ENCODE results near the gene PAX9. TPM values are rescaled to one million over a fixed set of nuclear protein-coding genes. Genes with fewer than 3 reads are reported as not detected.

The PAX9 gene
- total and polyA plus RNA-seq, 7 donors: 0.13 to 1.4 (median 0.47) TPM

DNA sequence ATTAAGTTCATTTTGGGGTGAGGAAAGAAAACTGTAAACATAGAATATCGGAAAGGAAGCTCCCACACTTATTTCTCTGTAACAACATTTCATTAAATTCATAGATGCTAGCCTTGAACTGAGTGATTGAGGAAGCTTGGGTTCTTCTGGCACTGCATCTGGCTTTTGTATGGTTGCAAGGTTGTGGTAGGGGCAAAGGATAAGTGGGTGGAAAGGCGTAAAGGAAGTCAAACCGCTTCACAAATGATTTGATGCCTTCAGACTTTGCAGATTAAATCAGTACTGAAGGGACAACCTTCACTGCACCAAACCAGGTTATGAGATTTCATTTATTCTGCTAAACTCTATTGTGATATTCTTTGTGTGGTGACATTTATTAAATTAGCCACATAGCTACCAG, 28.1 kb upstream of the PAX9 start:
- ATAC-seq: no peak
- H3K36me3 ChIP-seq (ENCODE audit: insufficient read depth in 1 of 2, low read depth in 1 of 2): no peaks in the 10 kb centered on the region
- no peaks in the 10 kb centered on the region for H3K9me3 ChIP-seq
- TF ChIP-seq, protein P1, sequence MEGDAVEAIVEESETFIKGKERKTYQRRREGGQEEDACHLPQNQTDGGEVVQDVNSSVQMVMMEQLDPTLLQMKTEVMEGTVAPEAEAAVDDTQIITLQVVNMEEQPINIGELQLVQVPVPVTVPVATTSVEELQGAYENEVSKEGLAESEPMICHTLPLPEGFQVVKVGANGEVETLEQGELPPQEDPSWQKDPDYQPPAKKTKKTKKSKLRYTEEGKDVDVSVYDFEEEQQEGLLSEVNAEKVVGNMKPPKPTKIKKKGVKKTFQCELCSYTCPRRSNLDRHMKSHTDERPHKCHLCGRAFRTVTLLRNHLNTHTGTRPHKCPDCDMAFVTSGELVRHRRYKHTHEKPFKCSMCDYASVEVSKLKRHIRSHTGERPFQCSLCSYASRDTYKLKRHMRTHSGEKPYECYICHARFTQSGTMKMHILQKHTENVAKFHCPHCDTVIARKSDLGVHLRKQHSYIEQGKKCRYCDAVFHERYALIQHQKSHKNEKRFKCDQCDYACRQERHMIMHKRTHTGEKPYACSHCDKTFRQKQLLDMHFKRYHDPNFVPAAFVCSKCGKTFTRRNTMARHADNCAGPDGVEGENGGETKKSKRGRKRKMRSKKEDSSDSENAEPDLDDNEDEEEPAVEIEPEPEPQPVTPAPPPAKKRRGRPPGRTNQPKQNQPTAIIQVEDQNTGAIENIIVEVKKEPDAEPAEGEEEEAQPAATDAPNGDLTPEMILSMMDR (IDR thresholded peaks at IDR 0.05): no peak
- no peaks in the 10 kb centered on the region for H3K4me1 ChIP-seq
- peaks cover 0 to 16% (median 8%) of the 10 kb centered on the region in 3 donors for H3K27me3 ChIP-seq (ENCODE audit: insufficient read depth in 3 of 3, low read length in 2 of 3)
- no peak overlapping the region for H3K4me3 ChIP-seq
- 81 to 85% (median 84%) methylated on average over 3 of the region's 3 CpGs for WGBS, 3 donors
- H3K27ac ChIP-seq: no peak overlapping the region
- no peak for DNase-seq
- intact Hi-C loops (cut with DNase I): no loop called here

DNA sequence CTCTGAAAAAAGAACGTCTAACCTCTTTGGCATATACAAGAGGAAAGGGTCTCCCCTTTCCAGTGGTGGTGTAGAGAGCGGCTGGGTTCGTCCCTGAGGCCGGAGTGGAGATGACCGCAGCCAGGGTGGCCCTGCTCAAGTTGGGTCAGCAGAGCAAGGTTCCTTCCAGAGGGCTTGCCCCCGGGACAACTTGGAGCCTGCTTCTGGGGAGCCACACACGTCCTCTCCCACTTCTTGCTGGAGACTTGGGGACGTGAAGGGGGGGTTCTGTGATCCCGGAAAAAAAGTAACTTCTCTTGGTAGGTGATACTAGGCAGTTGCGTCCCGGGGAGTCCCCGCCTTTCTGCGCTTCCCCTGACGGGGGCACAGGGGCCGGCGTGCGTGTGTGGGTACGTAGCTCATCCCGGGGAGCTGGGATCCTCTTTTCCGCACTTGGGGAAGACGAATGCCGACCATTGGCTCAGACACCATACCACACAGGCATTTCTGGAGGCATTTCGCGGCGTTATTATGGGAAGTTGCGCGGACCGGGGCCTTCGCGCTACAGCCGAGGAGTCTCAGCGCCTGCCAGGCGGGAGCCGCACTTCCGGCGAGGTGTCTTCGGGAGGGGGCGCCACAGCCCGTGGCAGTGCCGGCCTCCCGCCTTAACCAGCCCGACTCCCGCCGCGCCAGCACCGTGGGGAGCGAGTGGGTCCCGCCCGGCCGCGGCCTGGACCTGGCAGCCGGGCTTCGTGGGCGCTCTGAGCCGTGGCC, 14.8 kb upstream of the PAX9 start:
- Histone ChIP-seq H3K27ac (no peak overlapping the region), H3K9me3 (no peaks in the 10 kb centered on the region), H3K27me3 (ENCODE audit: insufficient read depth in 3 of 3, low read length in 2 of 3) (peaks cover 4 to 83% (median 25%) of the 10 kb centered on the region in 3 donors), H3K36me3 (ENCODE audit: insufficient read depth in 1 of 2, low read depth in 1 of 2) (no peaks in the 10 kb centered on the region), H3K4me3 (peak overlapping the region; percentile 59), H3K4me1 (peaks cover 17% of the 10 kb centered on the region)
- WGBS, 3 donors: 4 to 5% (median 4%) methylated on average over 52 to 55 of the region's 55 CpGs
- DNase-seq: peak in 1 of 2 donors; percentile 70
- peak; percentile 55 to 79 (median 70) for ATAC-seq
- TF ChIP-seq, protein P1 (IDR thresholded peaks at IDR 0.05): no peak
- intact Hi-C loops (cut with DNase I): loop anchor here in 1 of 2 donors (5.0 kb wide), 2 partner anchors 295 to 505 kb away; no protein-coding TSS in a partner anchor

DNA sequence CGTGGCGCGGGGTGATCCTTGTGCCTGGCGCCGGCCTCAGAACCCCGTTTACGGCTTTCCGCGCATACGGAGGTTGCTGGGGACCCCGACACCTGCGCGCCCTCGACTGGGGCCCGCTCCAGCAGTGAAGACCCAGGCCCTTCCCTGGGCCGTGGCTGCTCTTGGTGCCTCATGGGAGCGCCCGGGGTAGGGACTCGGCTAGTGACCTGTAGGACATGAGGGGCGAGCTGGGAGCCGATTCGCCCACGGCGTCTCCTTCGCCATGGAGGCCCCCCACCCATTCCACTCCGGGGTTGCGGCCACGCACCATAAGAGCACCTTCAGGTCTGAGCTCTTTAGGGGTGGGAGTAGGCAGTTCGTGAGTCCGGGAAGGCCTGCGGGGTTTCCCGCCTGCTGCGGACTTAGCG, 14.2 kb upstream of the PAX9 start:
- WGBS, 3 donors: 1 to 2% (median 2%) methylated on average over 25 to 34 of the region's 34 CpGs
- Histone ChIP-seq H3K36me3 (ENCODE audit: insufficient read depth in 1 of 2, low read depth in 1 of 2) (no peaks in the 10 kb centered on the region), H3K4me3 (peak overlapping the region; percentile 59), H3K27ac (no peak overlapping the region), H3K9me3 (no peaks in the 10 kb centered on the region), H3K27me3 (ENCODE audit: insufficient read depth in 3 of 3, low read length in 2 of 3) (peaks cover 4 to 84% (median 25%) of the 10 kb centered on the region in 3 donors), H3K4me1 (peaks cover 17% of the 10 kb centered on the region)
- TF ChIP-seq, protein P1 (IDR thresholded peaks at IDR 0.05): no peak
- ATAC-seq: peak in 1 of 4 donors; percentile 45
- intact Hi-C loops (cut with DNase I): loop anchor here in 1 of 2 donors (5.0 kb wide), 2 partner anchors 295 to 505 kb away; no protein-coding TSS in a partner anchor
- no peak for DNase-seq

- intact Hi-C loops (cut with DNase I): loop anchor here in 1 of 2 donors (5.0 kb wide), 2 partner anchors 294 to 504 kb away; no protein-coding TSS in a partner anchor
- H3K36me3 ChIP-seq (ENCODE audit: insufficient read depth in 1 of 2, low read depth in 1 of 2): no peaks in the 10 kb centered on the region
- no peak overlapping the region for H3K27ac ChIP-seq
- TF ChIP-seq, protein P1 (IDR thresholded peaks at IDR 0.05): peak; percentile 47
- DNase-seq (peak in 1 of 2 donors; percentile 66), ATAC-seq (peak; percentile 55 to 86 (median 71))
- 3 to 4% (median 4%) methylated on average over 61 to 62 of the region's 62 CpGs for WGBS, 3 donors
- H3K4me3 ChIP-seq: peak overlapping the region; percentile 59
- peaks cover 7 to 91% (median 28%) of the 10 kb centered on the region in 3 donors for H3K27me3 ChIP-seq (ENCODE audit: insufficient read depth in 3 of 3, low read length in 2 of 3)
- H3K4me1 ChIP-seq: peaks cover 17% of the 10 kb centered on the region
- H3K9me3 ChIP-seq: no peaks in the 10 kb centered on the region
Measured at GRCh38 chr14:36647824-36648753, 13.6 kb upstream of the PAX9 start.
